LHCN-M2 (cell line): ENCODE measurements around the gene MYCN. TPM values are rescaled to one million over a fixed set of nuclear protein-coding genes. Genes with fewer than 3 reads are reported as not detected.
"Not testable (repeated sequence)": the region's sequence is repeated elsewhere in the genome, so short reads cannot be mapped to it uniquely, and the experiment has no call there.

ENCODE experiments used
- DNase-seq: peaks from one replicate; pipeline ENCODE4 v3.0.0-alpha.2; 2012; ENCODE audit warnings: low read depth
- total RNA-seq: library from RNA; depleted of rRNA; stranded (reverse); fragments of >200 nt; gene quantifications from 2 replicates; pipeline ENCODE4 v1.2.3, GENCODE V29; 2014

Gene MYCN
- total RNA-seq, 1 experiment from 2014 or later, result not detected

DNA sequence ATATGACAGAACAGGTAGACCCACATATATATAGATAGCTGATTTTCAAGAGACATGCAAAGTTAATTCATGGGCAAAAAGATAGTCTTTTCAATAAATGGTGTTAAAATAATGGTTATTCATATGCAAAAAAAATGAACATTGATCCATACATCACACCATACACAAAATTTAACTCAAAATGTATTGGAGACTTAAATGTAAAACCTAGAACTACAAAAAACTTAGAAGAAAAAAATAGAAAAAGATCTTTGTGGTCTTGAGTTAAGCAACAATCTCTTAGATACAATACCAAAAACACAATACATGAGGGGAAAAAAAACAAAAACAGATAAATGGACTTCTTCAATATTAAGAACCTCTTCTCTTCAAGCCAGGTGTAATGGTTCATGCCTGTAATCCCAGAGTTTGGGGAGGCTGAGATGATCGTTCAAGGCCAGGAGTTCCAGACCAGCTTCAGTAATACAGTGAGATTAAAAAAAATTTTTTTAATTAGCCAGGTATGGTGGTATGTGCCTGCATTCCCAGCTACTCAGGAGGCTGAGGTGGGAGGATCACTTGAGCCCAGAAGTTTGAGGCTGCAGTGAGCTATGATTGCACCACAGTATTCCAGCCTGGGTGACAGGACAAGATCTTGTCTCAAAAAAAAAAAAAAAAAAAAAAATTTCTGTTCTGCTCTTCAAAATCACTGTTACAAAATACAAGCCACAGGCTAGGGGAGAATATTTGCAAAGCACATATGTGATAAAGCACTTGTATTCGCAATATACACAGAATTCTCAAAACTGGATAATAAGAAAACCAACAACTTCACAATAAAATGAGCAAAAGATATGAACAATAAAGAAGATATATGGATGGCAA, 32.7 kb upstream of the MYCN start:
- no peak for DNase-seq

DNA sequence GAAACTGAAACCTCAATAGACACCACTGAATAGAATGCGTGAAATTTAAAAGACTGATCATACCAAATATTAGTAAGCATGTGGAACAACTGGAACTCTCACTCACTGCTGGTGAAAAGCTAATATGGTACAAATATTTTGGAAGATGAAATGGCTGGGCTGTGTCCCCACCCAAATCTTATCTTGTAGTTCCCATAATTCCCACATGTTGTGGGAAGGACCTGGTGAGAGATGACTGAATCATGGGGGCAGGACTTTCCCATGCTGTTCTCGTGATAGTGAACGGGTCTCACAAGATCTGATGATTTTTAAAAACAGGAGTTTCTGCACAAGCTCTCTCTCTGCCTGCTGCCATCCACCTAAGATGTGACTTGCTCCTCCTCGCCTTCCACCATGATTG, 32.0 kb upstream of the MYCN start:
- DNase-seq, result no peak

- DNase-seq, result no peak
Observed at GRCh38 chr2:15909157-15909556, 31.2 kb upstream of the MYCN start.

DNA sequence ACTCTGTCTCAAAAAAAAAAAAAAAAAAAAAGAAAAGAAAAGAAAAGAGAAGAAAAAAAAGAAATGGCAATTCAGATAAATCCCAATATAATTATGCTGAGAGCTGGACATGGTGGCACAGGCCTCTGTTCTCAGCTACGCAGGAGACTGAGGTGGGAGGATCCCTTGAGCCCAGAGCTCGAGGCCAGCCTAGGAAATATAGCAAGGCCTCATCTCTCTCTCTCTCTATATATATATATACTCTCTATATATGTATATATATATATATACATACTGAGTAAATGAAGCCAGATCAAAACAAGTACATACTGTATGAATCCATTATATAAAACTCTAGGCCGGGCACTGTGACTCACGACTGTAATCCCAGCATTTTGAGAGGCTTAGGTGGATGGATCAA, 30.6 kb upstream of the MYCN start:
- DNase-seq, result no peak

DNA sequence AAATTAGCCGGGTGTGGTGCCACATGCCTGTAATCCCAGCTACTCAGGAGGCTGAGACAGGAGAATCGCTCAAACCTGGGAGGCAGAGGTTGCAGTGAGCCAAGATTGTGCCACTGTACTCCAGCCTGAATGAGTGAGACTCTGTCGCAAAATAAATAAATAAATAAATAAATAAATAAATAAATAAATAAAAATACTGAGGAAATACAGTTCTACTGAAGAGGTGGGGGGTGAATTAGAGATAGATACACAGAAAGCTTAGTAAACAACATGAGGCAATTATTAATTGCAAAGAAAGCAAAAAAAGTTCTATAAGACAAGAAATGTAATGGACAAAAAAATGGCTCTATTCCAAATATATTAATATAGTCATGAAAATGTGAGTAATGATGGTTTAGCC, 29.1 kb upstream of the MYCN start:
- not testable (repeated sequence) for DNase-seq

GRCh38 chr2:15911686-15912085, 28.7 kb upstream of the MYCN start:
- DNase-seq, result no peak

DNA sequence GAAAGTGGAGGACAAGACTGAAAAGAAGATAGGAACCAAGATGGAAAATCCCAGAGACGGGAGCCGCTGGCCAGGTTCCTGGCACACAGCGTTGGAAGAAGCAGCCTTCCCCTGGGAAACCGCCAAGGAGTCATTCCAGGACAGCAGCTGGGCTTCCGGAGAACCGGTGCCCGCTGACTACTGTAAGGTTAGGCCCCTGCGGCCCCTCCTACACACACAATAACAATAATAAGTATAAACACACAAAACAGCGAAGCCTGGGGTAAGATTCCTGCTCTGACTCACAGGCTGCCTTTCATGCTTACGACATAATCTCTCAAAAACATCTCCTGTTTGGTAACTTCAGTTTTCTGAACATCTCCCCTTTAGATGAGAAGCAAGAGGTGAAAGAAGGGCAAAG, 28.1 kb upstream of the MYCN start:
- DNase-seq, result peak; percentile 9

DNA sequence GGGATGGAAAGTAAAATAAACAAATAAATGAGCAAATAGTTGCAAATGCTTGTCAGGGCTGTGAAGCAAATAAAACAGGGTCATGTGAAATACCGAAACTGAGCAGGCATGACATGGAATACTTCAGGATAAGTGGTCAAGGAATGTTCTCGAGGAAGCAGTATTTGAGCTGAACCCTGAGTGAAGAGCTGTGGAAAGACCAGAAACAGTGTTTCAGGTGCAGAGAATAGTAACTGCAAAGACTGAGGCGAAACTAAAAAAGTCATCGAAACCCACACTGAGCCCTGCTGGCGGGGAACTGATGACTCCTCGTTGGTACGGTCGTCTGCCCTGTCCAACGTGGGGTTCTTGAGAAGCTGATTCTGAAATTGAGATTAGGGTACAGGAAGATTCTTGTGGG, 27.2 kb upstream of the MYCN start:
- no peak for DNase-seq

DNA sequence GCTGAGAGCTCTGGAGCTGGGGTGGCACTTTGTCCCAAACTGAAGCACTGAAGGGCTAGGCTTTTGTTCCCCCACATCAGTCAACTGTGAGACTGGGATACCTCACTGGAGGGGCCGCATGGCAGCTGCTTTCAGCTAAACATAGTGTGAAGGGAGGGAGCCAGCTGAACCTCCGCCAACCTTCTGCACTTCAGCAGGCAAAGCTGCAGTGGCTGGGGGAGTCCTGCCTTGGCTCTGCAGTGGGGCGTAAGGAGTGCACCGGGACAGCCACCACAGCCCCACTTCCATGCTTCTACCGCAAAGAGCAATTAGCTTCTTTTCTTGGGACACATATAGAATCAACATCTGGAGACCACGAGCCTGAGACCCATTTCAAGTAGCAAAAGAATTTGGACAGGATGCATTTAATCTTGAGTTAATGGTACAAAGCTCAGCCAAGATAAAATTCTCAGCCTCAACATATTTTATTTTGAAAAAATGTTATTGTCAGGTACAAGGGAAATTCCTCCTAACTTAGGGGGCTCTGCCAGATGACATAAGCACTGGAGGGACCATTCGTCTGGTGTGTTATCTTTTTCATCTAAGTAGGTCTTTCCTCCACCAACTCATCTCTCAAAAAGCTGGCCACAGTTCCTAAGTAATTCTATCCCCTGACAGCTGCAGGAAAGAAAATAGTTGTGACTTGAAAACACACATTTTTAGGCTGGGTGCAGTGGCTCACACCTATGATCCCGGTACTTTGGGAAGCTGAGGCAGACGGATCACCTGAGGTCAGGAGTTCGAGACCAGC, 25.6 kb upstream of the MYCN start:
- DNase-seq, result peak; percentile 2

DNA sequence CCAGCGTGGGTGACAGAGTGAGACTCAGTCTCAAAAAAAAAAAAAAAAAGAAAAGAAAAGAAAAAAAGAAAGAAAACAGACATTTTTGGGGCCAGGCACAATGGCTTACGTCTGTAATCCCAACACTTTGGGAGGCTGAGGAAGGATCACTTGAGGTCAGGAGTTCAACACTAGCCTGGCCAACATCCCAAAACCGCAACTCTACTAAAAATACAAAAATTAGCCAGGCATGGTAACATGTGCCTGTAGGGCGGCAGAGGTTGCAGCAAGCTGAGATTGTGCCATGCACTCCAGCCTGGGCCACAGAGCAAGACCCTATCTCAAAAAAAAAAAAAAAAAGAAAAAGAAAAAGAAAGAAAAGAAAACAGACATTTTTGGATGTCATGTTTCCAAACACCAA, 24.8 kb upstream of the MYCN start:
- peak; percentile 1 for DNase-seq

DNA sequence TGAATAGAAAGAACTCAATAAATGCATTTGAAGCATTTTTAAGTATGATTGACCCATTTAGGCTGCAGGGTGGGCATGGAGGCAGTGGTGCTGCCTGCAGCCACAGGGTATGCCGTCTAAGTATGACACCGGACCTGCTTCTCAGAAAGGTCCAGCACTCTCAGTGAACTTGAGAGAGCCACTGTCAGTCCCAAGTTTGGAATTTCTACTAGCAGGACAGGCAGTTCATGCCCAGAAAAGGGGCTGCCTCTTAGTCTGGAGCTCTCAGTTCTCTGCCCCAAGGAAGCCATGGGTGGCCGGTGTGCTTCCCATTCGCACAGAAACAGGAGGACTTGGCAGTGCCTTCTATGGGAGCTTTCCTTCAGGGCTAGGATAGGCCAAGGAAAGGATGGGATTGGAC, 24.0 kb upstream of the MYCN start:
- no peak for DNase-seq

GRCh38 chr2:15918761-15919356, 21.5 kb upstream of the MYCN start:
- DNase-seq, result no peak

- no peak for DNase-seq
Observed at GRCh38 chr2:15919716-15920434, 20.5 kb upstream of the MYCN start.

GRCh38 chr2:15920696-15921095, 19.7 kb upstream of the MYCN start:
- no peak for DNase-seq

DNA sequence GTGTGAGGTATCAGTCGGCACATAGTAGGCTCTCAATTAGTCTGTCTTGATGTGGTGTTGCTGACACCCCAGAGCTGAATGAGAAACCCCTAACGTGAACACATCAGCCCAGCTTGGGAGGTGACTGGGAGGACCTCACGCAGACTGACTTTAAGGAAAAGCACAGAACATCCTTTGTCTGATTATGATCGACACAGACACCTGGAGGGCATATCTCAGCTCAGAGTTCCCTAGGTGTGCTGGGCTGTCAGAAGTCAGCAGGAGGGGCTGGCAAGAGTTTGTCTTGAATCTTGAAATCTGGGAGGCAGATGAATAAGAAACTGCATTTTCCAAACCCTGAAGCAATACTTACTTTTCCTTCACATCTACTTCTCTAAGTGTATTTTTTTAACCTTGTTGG, 16.8 kb upstream of the MYCN start:
- DNase-seq, result no peak

DNA sequence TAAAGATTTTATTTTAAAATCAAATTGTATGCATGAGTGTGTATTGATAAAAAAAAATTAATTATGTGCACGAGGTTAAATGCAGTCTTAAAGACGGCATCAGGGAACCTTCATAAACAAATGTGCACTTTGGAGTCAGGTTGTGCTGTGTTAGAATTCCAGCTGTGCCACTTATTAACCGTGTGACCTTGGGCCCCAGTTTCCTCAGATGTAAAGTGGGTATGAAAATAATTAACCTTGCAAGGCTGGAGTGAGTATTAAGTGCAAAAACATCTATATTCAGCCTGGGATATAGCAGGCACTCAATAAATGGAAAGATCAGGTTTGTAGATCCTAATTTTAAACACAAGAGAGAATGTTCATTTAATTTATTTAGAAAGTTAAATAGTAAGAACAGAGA, 14.5 kb upstream of the MYCN start:
- DNase-seq, result no peak

GRCh38 chr2:15926252-15926651, 14.1 kb upstream of the MYCN start:
- no peak for DNase-seq

- no peak for DNase-seq
Observed at GRCh38 chr2:15927551-15928218, 12.7 kb upstream of the MYCN start.

- DNase-seq, result not testable (repeated sequence)
Observed at GRCh38 chr2:15929008-15929407, 11.3 kb upstream of the MYCN start.

- no peak for DNase-seq
Observed at GRCh38 chr2:15929861-15930260, 10.5 kb upstream of the MYCN start.

DNA sequence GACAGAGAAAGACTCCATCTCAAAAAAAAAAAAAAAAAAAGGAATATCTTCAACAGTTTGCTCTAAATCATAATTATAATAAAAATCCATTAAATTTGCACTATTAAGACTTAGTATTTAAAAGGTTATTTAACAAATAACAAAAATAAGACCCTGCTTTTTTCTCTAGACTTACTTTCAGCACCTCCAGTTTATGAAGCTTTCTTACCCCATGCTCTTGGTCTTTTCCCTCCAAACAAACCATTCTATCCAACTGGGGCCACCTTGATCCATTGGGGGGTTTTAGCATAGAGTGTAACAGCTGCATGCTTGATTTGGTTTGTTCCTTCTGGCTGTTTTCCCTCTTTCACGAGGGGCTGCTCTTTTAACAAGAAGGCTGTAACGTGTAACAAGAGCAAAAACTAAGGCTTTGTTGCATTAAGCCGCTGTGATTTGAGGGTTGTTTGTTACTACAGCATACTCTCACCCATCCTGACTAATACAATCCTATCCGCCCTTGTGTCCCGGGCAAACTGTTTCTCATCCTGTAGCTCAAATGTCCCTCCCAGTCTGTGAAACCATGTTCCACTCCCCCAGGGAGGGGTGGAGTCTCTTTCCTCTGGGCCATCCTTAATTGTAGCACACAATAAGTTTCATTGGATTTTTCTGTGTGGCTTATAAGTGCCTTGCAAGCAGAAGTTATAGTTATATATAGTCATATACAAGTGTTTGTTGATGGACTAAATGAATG, 9.6 kb upstream of the MYCN start:
- DNase-seq, result no peak
